HEK293 (cell line): ENCODE data around the gene FRMD4A.

Source experiments
- MEIS1 ChIP-seq: sonication (generic); formaldehyde crosslinking; IDR thresholded peaks from 2 replicates; pipeline ENCODE4 v1.8.1; 2022; ENCODE audit warnings: missing genetic modification reagents, mild to moderate bottlenecking, borderline replicate concordance
- TCF7L2 ChIP-seq: IDR thresholded peaks from 2 replicates; pipeline ENCODE4 v1.6.1; 2011; ENCODE audit warnings: low read depth, mild to moderate bottlenecking, inconsistent platforms, low read length, moderate library complexity, borderline replicate concordance
- ZBTB17 ChIP-seq: fragments of 450-650 bp; formaldehyde crosslinking; IDR thresholded peaks from 2 replicates; pipeline ENCODE4 v1.5.1; 2016; ENCODE audit warnings: missing biosample characterization, missing genetic modification characterization
- ZBTB20 ChIP-seq: fragments of 450-650 bp; formaldehyde crosslinking; IDR thresholded peaks from 2 replicates; pipeline ENCODE4 v1.5.1; 2016; ENCODE audit warnings: missing biosample characterization, missing genetic modification characterization
- ZNF155 ChIP-seq: fragments of 450-650 bp; formaldehyde crosslinking; IDR thresholded peaks from 2 replicates; pipeline ENCODE4 v1.5.1; 2016; ENCODE audit warnings: missing biosample characterization, missing genetic modification characterization
- TF ChIP-seq, protein P1 (sequence below): fragments of 450-650 bp; formaldehyde crosslinking; IDR thresholded peaks from 2 replicates; pipeline ENCODE4 v1.5.1; 2016; ENCODE audit warnings: missing biosample characterization, missing genetic modification characterization, low read depth

DNA sequence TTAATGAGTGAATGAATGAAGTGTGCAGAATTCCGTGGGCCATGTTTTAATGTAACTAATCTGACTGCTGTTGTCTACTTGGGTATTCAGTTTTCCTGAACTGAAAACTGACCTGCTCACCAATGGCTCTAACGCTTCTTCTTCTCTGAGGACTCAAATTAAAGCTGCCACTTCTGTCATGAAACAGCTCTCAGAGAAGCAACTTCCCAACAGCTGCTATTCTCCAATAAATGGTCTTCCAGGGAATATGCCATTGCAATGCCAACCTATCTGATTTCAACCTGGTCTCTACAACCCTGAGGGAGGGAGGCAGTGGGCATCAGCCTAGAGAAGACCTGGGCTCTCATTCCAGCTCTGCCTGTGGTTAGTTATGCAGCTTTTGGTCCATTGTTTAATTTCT, 69.4 kb downstream of the FRMD4A start:
- TF ChIP-seq ZNF155: no peak
- no peak for TF ChIP-seq MEIS1 (CRISPR knock-in tag)
- no peak for TF ChIP-seq ZBTB17 (tag by site-specific recombination)
- no peak for TF ChIP-seq ZBTB20 (tag by site-specific recombination)
- TF ChIP-seq, protein P1, sequence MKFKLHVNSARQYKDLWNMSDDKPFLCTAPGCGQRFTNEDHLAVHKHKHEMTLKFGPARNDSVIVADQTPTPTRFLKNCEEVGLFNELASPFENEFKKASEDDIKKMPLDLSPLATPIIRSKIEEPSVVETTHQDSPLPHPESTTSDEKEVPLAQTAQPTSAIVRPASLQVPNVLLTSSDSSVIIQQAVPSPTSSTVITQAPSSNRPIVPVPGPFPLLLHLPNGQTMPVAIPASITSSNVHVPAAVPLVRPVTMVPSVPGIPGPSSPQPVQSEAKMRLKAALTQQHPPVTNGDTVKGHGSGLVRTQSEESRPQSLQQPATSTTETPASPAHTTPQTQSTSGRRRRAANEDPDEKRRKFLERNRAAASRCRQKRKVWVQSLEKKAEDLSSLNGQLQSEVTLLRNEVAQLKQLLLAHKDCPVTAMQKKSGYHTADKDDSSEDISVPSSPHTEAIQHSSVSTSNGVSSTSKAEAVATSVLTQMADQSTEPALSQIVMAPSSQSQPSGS (tag by site-specific recombination): no peak
- TF ChIP-seq TCF7L2: no peak
